Activated CD8-positive, alpha-beta memory T cell treated with anti-CD3 and anti-CD28 coated beads, Interleukin-2, amount 50 U/mL, for 1 hour (primary cell): ENCODE measurements around the gene SPRR2F.

Experiments
- DNase-seq: peaks from one replicate; pipeline ENCODE4 v3.0.0-alpha.2; 2020; ENCODE audit errors: extremely low read depth

Gene SPRR2F

DNA sequence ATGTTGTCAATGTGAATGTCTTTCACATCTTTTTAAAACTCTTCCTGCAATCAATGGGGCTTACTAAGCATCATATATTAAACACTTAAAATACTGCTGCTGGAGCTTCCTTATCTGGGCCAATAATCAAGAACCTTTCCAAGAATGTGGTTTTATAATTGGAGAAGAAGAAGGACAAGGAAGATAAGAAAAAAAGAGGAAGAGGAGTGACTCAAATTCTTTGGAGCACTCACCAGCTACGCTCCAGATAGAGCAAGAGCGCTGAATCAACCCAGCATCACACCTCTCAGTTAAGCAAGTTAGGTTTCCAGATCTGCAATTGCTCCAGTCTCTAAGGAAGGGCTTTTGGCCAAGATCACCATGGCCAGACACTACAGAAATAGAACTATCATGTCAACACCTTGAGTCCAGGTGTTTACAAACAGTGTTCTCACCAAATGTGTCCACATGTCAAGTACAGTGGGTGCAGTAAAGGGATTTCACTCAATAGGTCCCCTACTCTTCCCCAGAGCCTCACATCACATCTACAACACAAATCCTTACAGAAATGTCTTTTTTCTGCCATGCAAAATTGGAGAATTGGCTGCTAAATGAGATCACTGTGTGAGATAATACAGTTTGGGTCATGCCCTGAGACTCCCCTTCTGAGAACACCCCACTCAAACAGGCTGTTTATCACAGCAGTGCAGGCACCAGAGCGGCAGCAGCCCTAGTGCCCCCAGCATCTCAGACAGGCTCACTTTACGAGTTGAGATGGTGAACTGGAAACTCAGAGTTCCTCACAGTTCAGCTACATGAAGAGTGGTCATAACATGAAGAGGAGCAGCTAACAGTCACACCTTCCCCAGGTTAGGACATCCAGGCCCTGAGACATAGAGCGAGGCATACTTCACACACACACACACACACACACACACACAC, 40.2 kb downstream of the SPRR2F start:
- DNase-seq, result no peak

DNA sequence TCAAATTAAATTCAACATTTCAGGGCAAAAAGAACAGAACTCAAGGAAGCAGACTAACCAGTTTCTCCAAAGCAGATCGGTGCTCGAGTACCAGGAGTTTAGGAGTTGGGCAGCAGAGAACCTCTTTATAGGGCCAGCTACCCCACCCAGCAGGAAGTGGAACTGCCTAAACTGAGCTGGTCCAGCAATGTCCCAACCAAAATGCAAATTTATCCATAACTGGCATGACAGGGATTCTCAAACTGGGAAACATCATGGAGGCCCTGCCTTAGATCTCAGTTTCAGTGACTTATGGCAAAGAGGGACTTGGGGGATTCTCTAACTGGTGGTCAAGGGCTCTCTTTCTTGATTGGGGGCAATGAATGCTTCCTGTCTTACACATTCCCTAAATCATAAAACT, 41.8 kb downstream of the SPRR2F start, which contains the start of gene SPRR2B:
TSS of gene SPRR2B (minus strand) at position 101 of the 400 bp plus-strand sequence. CDS start 772 bp downstream, outside the sequence.
- no peak for DNase-seq

DNA sequence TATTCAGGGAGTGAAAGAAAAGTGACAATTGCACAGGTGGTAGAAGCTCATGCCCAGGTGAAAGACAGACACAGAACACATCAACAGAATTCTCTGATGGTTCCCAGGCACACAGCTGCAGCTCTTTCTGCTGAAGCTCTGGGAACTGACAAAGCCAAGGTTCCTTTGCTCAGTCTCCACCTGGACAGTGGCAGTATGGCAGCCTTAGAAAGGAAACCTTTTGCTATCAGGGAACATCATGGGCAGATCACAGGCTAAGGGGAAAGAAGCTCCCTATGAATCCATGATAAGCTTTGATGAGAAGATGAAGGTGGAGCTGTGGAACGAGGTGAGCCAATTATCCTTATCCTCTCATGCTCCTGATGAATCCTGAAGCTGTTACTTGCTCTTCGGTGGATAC, 43.1 kb downstream of the SPRR2F start:
- no peak for DNase-seq
